ENCODE results near the gene METTL2A.
"Not testable (repeated sequence)": the region's sequence is repeated elsewhere in the genome, so short reads cannot be mapped to it uniquely, and the experiment has no call there.

The METTL2A gene

DNA sequence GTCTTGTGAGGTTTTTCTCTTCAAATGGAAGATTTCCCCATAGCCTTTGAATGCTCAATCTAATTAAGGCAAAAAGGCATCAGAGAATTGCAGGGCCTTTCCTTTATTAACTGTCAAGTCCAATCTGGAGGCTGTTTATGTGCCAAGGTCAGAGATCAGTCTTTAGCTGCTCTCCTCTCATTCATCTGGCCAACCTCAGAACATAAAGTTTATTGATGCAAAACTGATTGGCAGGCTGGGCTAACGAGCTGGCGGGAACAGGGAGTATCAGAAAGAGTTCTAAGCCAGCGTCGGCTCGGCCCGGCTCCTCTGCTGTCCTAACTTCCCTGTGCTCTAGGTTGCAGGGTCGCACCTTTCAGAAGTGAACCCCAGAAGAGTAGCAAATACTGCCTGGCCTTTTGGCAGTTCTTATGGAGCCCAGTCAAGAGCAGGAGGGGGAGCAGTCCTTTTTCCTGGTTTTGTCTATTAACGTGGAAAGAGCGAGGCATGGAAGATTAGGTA, 47.7 kb downstream of the METTL2A start:
- H3K4me3 ChIP-seq (ENCODE audit: low read depth, low read length); DNase-seq (ENCODE audit: low read depth): not testable (repeated sequence)

DNA sequence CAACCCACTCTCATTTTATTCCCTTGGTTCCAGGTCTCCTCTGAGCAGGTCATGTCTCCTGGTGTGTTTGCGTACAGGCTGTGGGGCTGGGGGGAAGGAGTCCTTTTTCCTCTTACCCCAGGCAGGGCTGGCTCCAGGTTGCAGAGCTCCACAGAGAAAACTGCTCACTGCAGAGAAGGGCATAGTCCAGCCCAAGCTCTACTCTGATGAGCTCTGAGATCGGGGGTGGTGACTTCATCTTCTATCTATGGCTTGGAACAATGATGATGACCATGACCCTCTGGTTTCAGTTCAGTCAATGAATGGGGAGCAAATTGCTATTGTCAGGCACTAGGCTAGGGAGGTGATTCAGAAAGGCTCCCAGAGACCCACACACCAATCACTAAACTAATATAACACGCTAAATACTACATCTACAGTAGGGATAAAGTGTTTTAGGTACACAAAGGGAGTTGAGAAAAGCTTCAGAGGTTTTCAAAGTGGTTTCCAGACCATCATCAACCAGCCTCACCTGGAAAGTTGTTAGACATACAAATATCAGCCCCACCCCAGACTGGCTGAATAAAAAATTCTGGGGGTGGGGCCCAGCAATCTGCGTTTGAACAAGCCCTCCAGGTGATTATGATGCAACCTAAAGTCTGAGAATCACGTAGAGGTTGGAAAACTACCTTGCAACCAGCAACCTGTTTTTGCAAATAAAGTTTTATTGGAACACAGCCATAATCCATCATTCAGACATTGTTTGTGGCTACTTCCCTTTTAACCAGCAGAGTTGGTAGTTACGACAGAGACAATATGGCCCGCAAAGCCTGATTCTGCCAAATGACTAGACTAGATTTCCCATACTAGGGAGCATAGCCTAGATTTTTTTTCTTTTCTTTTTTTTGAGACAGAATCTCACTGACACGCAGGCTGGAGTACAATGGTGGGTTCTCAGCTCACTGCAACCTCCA, 49.6 kb downstream of the METTL2A start:
- H3K4me3 ChIP-seq (ENCODE audit: low read depth, low read length); DNase-seq (ENCODE audit: low read depth): not testable (repeated sequence)

DNA sequence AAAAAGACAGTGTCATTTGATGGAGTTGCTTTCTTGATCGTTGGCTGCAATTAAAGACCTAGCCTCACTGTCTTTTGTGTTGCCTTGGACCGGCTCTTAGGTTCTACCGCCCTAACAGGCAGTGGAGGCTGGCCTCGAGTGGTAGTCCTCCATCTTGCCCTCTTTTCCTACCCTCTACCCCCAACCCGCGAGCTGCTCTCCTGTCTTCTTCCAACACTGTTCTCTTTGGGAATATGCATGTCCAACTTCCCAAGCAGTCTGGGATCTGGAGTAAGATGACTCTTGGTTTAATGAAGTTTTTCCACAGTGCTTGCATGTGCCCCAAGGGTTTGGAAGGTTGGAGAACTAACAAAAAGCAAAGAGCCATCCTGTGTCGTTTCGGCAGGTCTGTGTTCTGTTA, 53.4 kb downstream of the METTL2A start:
- not testable (repeated sequence) for H3K4me3 ChIP-seq (ENCODE audit: low read depth, low read length); DNase-seq (ENCODE audit: low read depth)

DNA sequence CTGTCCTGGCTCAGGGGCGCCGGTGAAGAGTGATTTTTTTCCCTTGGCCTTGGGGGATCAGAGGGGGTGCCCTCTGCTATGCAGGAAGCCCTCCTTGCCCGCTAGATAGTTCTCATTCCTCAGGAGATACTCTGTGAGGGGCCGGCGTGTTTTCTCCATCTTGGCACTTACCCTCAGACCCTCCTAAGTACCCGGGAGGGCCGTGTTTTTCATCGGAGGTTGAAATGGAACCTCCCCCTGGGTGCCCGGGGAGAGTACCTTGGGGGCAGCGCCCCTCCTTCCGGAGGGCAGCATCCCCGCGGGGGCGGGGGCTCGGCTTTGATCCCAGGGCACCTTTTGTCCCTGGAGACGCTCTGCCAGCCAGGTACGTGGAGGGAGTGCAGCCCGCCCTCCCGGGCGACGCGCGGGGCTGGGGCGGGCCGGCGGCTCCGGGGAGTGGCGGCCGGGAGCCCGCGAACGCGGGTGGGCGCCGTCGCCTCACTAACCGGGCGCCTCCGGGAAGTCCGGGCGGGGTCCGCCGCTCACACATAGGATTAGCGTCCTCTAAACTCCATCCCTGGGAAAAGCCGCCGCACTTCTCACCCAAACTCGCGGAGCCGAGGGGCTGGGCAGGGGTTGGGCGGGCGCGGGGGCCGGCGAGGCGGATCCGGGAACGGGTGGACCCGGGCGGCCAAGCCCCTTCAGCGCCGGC, 54.2 kb downstream of the METTL2A start:
- DNase-seq (ENCODE audit: low read depth) = not testable (repeated sequence)
- H3K4me3 ChIP-seq (ENCODE audit: low read depth, low read length) = peak overlapping the region; percentile 54

DNA sequence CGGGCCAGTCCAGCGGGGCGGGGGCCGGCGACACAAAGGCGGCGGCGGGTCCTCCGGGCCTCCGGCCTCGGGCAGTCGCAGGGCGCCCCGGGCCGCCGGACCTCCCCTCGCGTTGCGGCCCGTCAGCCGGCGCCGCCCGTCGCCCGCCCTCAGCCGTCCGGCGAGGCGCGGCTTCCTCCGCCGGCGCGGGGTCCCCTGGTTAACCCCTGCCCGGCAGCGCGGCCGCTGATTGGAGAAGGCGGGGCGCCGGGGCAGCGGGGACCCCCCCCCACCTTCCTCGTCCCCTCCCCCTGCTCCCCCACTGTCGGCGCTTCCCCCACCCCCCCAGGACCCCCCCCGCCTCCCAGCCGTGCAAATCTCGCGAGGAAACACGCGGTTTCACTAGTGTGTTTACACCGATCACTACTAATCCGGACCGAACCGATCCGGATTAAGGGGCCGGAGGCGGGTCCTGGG, 54.8 kb downstream of the METTL2A start, which contains the start of gene TLK2:
Gene TLK2 (plus strand): TSS at position 402 of the 456 bp plus-strand sequence. CDS start 2,301 bp downstream, outside the sequence.
- TF ChIP-seq, protein P1, sequence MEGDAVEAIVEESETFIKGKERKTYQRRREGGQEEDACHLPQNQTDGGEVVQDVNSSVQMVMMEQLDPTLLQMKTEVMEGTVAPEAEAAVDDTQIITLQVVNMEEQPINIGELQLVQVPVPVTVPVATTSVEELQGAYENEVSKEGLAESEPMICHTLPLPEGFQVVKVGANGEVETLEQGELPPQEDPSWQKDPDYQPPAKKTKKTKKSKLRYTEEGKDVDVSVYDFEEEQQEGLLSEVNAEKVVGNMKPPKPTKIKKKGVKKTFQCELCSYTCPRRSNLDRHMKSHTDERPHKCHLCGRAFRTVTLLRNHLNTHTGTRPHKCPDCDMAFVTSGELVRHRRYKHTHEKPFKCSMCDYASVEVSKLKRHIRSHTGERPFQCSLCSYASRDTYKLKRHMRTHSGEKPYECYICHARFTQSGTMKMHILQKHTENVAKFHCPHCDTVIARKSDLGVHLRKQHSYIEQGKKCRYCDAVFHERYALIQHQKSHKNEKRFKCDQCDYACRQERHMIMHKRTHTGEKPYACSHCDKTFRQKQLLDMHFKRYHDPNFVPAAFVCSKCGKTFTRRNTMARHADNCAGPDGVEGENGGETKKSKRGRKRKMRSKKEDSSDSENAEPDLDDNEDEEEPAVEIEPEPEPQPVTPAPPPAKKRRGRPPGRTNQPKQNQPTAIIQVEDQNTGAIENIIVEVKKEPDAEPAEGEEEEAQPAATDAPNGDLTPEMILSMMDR (IDR thresholded peaks at IDR 0.05; ENCODE audit: control insufficient read depth, extremely low read depth, insufficient read depth) = no peak
- H3K4me3 ChIP-seq (ENCODE audit: low read depth, low read length) = peak within 1 kb of the TSS; percentile 66
- DNase-seq (ENCODE audit: low read depth) = peak; percentile 11

DNA sequence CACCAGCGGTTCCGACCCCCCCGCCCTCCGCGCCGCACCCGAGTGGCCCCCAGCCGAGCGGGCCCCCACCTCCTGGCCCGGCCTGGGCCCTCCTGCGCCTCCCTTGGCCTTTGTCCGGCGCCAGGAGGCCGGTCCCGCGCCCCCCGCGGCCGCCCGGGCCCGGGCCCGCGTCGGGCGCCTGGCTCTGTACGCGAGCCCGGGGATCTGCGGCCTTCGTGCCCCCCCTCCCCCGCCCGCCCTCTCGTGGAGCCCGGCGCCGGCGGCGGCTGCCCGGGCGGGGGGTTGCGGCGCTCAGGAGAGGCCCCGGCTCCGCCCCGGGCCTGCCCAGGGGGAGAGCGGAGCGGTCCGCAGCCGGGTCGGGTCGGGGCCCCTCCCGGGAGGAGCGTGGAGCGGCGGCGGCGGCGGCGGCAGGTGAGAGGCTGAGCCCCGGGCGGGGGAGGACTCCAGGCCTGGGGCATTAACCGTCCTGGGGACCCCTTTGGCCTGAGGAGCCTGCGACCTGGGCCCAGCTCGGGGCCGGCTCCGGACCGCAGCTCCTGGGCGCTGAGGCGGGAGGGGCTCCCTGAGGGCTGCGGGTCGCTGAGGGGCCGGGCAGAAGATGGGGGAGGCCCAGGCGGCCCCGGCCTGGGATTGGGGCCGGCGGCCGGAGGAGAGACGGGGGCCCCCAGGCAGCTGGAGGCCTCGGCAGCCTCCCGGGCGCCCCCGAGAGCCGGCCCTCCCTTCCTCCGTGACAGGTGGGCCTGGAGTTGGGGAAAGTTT, 55.4 kb downstream of the METTL2A start:
- not testable (repeated sequence) for DNase-seq (ENCODE audit: low read depth)
- H3K4me3 ChIP-seq (ENCODE audit: low read depth, low read length) = peak overlapping the region; percentile 66

DNA sequence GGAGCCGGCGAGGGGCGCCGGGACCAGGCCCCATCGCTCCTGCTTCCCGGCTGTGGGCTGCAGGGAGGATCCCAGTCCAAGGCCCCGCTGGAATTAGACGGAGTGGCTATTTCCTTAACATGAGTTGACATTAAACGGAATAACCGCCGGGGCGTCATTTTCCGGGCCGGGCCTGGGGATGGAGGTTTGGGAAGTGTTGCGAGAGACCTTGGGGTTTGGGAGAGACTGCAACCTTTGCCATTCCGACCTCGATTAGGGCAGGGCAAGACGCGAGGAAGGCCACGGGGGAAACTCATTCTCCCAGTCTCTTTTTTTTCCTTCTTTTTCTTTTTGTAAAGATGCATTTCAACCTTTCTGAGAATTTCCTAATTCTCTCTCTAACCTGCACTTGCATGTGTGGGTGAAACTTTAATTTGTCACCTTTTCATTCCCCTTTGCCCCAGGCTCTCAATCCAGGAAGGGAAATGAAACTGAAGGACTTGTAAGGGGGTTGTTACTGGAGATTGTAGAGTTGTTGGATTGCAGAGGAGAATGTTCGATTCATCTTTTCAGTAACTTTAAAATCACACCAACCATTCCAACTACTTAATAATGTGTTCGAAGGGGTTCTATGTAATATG, 56.1 kb downstream of the METTL2A start:
- DNase-seq (ENCODE audit: low read depth) = not testable (repeated sequence)
- peak overlapping the region; percentile 66 for H3K4me3 ChIP-seq (ENCODE audit: low read depth, low read length)

DNA sequence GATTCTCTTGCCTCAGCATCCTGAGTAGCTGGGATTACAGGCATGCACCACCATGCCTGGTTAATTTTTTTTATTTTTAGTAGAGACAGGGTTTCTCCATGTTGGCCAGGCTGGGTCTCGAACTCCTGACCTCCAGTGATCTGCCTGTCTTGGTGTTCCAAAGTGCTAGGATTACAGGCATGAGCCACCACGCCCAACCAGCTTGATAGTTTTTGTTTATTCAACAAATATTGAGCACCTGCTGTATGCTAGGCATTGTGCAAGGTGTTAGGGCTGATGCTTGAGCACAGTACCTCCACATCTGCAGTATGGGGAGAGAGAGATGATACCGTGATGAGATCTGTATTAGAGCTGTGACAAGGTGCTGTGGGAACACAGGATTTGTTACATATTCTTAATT, 58.9 kb downstream of the METTL2A start:
- not testable (repeated sequence) for H3K4me3 ChIP-seq (ENCODE audit: low read depth, low read length); DNase-seq (ENCODE audit: low read depth)

DNA sequence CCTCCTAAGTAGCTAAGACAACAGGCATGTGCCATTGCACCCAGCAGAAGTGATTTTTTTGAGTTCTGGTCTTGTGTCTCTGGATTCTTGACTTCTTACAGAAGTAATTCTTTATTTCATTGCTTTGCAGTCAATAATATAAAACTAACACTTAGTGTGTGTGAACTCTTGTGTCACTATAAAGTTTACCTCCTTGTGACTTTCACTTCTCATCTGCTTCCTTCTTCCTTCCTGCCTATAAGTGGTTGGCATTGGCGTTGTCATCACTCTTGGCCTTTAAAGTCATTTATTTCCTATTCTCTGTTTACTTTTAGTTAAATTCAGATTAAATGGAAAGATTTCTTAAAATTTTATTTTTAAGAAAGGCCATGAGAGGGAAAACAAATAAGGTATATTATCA, 67.3 kb downstream of the METTL2A start:
- not testable (repeated sequence) for DNase-seq (ENCODE audit: low read depth); H3K4me3 ChIP-seq (ENCODE audit: low read depth, low read length)

DNA sequence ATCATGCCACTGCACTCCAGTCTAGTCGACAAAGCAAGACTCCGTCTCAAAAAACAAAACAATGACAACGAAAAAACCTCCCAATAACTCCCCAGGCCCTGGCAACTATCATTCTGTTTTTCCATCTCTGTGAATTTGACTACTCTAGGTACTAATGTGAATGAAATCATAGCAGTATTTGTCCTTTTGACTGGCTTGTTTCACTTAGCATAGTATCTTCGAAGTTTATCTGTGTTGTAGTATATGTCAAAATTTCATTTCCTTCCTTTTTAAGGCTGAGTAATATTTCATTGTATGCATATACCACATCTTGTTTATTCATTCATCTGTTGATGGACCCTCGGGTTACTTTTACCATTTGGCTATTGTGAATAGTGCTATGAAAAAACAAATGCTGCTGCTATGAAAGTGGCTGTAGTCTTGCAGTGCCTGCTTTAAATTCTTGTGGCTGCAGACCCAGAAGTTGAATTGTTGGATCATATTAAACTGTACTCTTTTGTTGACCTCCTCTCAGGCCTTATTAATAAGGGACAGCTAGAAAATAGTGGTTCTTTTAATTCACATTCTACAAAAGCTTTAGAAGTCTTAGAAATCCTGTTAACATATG, 69.5 kb downstream of the METTL2A start:
- not testable (repeated sequence) for DNase-seq (ENCODE audit: low read depth); H3K4me3 ChIP-seq (ENCODE audit: low read depth, low read length)

DNA sequence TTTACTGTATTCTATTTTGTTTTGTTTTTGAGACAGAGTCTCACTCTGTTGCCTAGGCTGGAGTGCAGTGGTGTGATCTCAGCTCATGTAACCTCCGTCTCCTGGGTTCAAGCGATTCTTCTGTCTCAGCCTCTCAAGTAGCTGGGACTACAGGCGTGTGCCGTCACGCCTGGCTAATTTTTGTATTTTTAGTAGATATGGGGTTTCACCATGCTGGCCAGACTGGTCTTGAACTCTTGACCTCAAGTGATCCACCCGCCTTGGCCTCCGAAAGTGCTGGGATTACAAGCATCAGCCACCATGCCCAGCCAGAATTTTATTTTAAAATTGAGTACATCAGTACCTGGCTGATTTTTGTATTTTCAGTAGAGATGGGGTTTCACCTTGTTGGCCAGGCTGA, 70.4 kb downstream of the METTL2A start:
- not testable (repeated sequence) for H3K4me3 ChIP-seq (ENCODE audit: low read depth, low read length); DNase-seq (ENCODE audit: low read depth)

DNA sequence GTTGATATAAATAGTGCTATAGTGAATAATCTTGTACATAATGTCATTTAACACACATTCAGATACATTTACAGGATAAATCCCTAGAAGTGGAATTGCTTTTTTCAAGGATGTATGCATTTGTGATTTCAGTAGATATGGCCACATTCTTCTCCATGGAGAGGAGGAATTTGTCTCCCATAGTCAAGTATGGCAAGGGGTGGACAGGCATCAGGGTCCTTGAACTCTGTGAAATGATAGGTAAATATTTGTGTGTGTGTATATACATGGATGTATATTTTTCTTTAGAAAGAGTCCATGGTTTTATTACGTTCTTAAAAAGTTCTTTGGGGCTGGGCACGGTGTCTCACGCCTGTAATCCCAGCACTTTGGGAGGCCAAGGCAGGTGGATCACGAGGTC, 72.6 kb downstream of the METTL2A start:
- not testable (repeated sequence) for DNase-seq (ENCODE audit: low read depth); H3K4me3 ChIP-seq (ENCODE audit: low read depth, low read length)

DNA sequence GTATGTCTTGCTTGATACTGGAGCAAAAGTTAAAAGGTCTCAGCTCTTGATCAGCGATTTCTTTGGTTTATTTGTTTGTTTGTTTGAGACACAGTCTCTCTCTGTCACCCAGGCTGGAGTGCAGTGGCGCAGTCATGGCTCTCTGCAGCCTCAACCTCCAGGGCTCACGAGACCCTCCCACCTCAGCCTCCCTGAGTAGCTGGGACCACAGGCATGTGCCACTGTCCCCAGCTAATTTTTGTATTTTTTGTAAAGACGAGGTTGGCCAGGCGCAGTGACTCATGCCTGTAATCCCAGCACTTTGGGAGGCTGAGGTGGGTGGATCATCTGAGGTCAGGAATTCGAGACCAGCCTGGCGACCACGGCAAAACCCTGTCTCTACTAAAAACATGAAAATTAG, 75.1 kb downstream of the METTL2A start:
- not testable (repeated sequence) for DNase-seq (ENCODE audit: low read depth); H3K4me3 ChIP-seq (ENCODE audit: low read depth, low read length)
